Measurements from ENCODE around the gene TRAPPC4. TPM values are rescaled to one million over a fixed set of nuclear protein-coding genes. Genes with fewer than 3 reads are reported as not detected.

Gene TRAPPC4
- polyA plus RNA-seq, 1 of the 3 experiments (the other 2 are of a cell fraction): 368 TPM

DNA sequence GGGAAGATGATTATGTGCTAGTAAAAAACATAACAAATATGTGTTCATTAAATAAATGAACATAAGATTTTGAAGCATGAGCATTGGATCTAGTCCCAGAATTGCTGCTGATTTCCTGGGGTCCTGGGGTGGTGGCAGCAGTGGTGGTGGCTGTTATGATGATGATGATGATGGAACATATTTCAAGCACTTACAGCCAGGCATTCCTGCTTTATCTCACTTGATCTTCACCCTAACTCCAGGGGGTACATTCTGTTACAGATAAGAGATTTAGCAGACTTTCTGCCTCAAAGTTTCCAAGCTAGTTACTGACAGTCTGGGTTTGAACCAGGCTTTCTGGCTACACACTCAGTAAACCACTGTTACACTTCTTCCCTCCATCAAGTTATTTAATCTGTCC lies 5.2 kb downstream of the TRAPPC4 start (continued):
- no peak for TF ChIP-seq SIN3A (IDR thresholded peaks at IDR 0.05; ENCODE audit: borderline replicate concordance, low read depth, low read length)
- no peak for TF ChIP-seq TCF12 (IDR thresholded peaks at IDR 0.05)
- TF ChIP-seq, protein P1, sequence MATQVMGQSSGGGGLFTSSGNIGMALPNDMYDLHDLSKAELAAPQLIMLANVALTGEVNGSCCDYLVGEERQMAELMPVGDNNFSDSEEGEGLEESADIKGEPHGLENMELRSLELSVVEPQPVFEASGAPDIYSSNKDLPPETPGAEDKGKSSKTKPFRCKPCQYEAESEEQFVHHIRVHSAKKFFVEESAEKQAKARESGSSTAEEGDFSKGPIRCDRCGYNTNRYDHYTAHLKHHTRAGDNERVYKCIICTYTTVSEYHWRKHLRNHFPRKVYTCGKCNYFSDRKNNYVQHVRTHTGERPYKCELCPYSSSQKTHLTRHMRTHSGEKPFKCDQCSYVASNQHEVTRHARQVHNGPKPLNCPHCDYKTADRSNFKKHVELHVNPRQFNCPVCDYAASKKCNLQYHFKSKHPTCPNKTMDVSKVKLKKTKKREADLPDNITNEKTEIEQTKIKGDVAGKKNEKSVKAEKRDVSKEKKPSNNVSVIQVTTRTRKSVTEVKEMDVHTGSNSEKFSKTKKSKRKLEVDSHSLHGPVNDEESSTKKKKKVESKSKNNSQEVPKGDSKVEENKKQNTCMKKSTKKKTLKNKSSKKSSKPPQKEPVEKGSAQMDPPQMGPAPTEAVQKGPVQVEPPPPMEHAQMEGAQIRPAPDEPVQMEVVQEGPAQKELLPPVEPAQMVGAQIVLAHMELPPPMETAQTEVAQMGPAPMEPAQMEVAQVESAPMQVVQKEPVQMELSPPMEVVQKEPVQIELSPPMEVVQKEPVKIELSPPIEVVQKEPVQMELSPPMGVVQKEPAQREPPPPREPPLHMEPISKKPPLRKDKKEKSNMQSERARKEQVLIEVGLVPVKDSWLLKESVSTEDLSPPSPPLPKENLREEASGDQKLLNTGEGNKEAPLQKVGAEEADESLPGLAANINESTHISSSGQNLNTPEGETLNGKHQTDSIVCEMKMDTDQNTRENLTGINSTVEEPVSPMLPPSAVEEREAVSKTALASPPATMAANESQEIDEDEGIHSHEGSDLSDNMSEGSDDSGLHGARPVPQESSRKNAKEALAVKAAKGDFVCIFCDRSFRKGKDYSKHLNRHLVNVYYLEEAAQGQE (IDR thresholded peaks at IDR 0.05; ENCODE audit: low read depth, low read length): no peak
- TF ChIP-seq RAD21 (IDR thresholded peaks at IDR 0.05; ENCODE audit: low read length): no peak
- no peak for TF ChIP-seq NFIC (IDR thresholded peaks at IDR 0.05; ENCODE audit: borderline replicate concordance)
- no peak for TF ChIP-seq GATA2 (CRISPR knock-in tag; IDR thresholded peaks at IDR 0.05)
- no peak for TF ChIP-seq FOXM1 (IDR thresholded peaks at IDR 0.05; ENCODE audit: low read depth)

DNA sequence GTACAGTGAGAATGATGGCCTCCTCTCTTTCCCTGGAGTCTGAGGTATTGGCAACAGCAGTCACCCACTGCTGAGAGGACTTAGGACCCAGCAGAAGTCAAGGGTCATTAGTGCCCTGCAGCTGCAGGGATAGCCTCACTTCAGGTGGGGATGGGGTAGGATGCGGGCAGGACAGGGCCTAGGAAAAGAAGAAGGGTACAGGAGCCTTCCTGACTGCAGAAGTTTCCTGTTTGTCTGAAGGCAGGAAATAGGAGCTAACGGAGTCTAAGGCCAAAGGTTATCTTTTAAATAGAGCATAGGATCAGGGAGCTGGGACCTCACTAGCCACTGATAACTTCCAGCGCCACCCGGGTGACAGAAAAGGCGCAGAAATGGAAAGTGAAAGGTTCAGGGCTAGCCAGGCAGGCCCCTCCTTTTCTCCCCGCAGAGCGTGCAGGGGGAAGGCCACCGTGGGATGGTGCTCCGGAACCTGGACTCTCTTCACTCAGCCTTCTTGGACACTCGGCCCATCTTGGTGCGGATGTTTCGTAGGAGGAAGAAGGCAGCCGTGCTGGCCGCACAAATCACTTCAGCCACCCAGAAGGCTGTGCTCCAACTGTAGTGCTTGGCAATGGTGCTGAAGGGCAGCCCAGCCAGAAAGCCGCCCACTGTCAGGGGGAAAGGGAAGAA lies 6.0 kb downstream of the TRAPPC4 start:
- peaks cover 31% of the 10 kb centered on the region for H3K79me2 ChIP-seq (ENCODE audit: insufficient read depth)
- no peak overlapping the region for H3K4me2 ChIP-seq
- peaks cover 12% of the 10 kb centered on the region for H3F3A ChIP-seq (replicated peaks; ENCODE audit: insufficient read depth)
- H2AFZ ChIP-seq (ENCODE audit: low read depth): no peak overlapping the region
- H3K36me3 ChIP-seq (replicated peaks in 1 of 2; ENCODE audit: control insufficient read depth in 1 of 2, insufficient read depth in 2 of 2, low read length in 1 of 2): peaks cover 24 to 42% of the 10 kb centered on the region in 2 experiments
- peak overlapping the region in 1 of 2 experiments; percentile 27; a peak in 1 of 4 replicates for H3K27ac ChIP-seq (ENCODE audit: low read depth in 2 of 2, low read length in 1 of 2)
- no peak for DNase-seq
- whole genome bisulfite sequencing (ENCODE audit: low lambda C conversion rate): 86% methylated on average over 14 of the region's 15 CpGs
- no peaks in the 10 kb centered on the region for H3K27me3 ChIP-seq (ENCODE audit: insufficient read depth)
- POLR2A ChIA-PET: interaction anchor here (1.4 kb wide), 1 partner anchor 32 kb away, joined by 3 read pairs; no protein-coding TSS in a partner anchor
- CTCF ChIA-PET: interaction anchor here (1.4 kb wide), 1 partner anchor 20 kb away, joined by 3 read pairs; no protein-coding TSS in a partner anchor
- H3K9ac ChIP-seq: no peak overlapping the region
- H3K9me3 ChIP-seq: no peaks in the 10 kb centered on the region
- TF ChIP-seq MEF2A (IDR thresholded peaks at IDR 0.05; ENCODE audit: borderline replicate concordance, low read depth): no peak
- no peak for TF ChIP-seq RAD21 (IDR thresholded peaks at IDR 0.05; ENCODE audit: low read length)
- no peak for TF ChIP-seq GATA2 (CRISPR knock-in tag; IDR thresholded peaks at IDR 0.05)
- TF ChIP-seq GABPA (IDR thresholded peaks at IDR 0.05; ENCODE audit: low read depth): no peak
- no peak for TF ChIP-seq TEAD4 (IDR thresholded peaks at IDR 0.05; ENCODE audit: borderline replicate concordance, insufficient read depth)
- no peaks in the 10 kb centered on the region for H3K9me2 ChIP-seq
- no peak overlapping the region for H3K4me3 ChIP-seq (ENCODE audit: low read depth in 2 of 2, low read length in 1 of 2)
- H4K20me1 ChIP-seq (ENCODE audit: insufficient read depth): peaks cover 6% of the 10 kb centered on the region; the same call in 1 of the 2 replicates
- peaks cover 13 to 17% of the 10 kb centered on the region in 2 experiments for H3K4me1 ChIP-seq (ENCODE audit: control insufficient read depth in 1 of 2, insufficient read depth in 2 of 2, low read depth in 1 of 2, low read length in 1 of 2)

DNA sequence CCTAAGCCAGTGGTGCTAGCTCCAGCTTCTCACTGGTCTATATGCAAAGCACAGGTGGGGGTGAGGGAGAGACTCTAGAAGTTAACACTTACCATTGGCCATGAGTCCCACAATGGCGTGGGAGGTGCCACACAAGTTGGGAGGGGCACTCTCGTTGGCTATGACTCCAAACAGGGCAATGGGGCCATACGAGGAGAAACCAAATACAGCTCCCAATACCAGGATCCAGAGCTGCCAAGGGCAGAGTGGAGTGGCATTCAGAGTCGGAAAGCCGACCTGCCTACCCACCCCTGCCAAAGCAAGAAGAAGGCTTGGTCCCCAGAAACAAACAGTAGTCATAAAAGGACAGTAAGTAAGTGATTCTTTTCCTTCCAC lies 6.5 kb downstream of the TRAPPC4 start:
- Histone ChIP-seq H3K4me2 (no peak overlapping the region), H3K36me3 (replicated peaks in 1 of 2; ENCODE audit: control insufficient read depth in 1 of 2, insufficient read depth in 2 of 2, low read length in 1 of 2) (peaks cover 24 to 42% of the 10 kb centered on the region in 2 experiments), H3F3A (replicated peaks; ENCODE audit: insufficient read depth) (peaks cover 12% of the 10 kb centered on the region), H3K9ac (no peak overlapping the region), H3K79me2 (ENCODE audit: insufficient read depth) (peaks cover 26% of the 10 kb centered on the region), H3K9me2 (no peaks in the 10 kb centered on the region), H3K9me3 (no peaks in the 10 kb centered on the region), H2AFZ (ENCODE audit: low read depth) (no peak overlapping the region), H3K4me3 (ENCODE audit: low read depth in 2 of 2, low read length in 1 of 2) (no peak overlapping the region), H4K20me1 (ENCODE audit: insufficient read depth) (peaks cover 3% of the 10 kb centered on the region; the same call in 1 of the 2 replicates), H3K27me3 (ENCODE audit: insufficient read depth) (no peaks in the 10 kb centered on the region), H3K27ac (ENCODE audit: low read depth in 2 of 2, low read length in 1 of 2) (no peak overlapping the region), H3K4me1 (ENCODE audit: control insufficient read depth in 1 of 2, insufficient read depth in 2 of 2, low read depth in 1 of 2, low read length in 1 of 2) (peaks cover 14 to 21% of the 10 kb centered on the region in 2 experiments; a peak in 3 of 4 replicates)
- ChIA-PET POLR2A (interaction anchor here (1.4 kb wide), 1 partner anchor 31 kb away, joined by 3 read pairs; no protein-coding TSS in a partner anchor), CTCF (interaction anchor here (1.4 kb wide), 1 partner anchor 20 kb away, joined by 3 read pairs; no protein-coding TSS in a partner anchor)
- DNase-seq: no peak
- 91% methylated on average over 4 of the region's 5 CpGs for WGBS (ENCODE audit: low lambda C conversion rate)
- TF ChIP-seq, protein P2, sequence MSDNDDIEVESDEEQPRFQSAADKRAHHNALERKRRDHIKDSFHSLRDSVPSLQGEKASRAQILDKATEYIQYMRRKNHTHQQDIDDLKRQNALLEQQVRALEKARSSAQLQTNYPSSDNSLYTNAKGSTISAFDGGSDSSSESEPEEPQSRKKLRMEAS (IDR thresholded peaks at IDR 0.05; ENCODE audit: low read depth): no peak
- TF ChIP-seq, protein P3, sequence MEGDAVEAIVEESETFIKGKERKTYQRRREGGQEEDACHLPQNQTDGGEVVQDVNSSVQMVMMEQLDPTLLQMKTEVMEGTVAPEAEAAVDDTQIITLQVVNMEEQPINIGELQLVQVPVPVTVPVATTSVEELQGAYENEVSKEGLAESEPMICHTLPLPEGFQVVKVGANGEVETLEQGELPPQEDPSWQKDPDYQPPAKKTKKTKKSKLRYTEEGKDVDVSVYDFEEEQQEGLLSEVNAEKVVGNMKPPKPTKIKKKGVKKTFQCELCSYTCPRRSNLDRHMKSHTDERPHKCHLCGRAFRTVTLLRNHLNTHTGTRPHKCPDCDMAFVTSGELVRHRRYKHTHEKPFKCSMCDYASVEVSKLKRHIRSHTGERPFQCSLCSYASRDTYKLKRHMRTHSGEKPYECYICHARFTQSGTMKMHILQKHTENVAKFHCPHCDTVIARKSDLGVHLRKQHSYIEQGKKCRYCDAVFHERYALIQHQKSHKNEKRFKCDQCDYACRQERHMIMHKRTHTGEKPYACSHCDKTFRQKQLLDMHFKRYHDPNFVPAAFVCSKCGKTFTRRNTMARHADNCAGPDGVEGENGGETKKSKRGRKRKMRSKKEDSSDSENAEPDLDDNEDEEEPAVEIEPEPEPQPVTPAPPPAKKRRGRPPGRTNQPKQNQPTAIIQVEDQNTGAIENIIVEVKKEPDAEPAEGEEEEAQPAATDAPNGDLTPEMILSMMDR (IDR thresholded peaks at IDR 0.05): no peak
- no peak for TF ChIP-seq POLR2AphosphoS5 (IDR thresholded peaks at IDR 0.05; ENCODE audit: low read depth, low read length)
- TF ChIP-seq ELF1 (IDR thresholded peaks at IDR 0.05): no peak
- TF ChIP-seq NFIC (IDR thresholded peaks at IDR 0.05; ENCODE audit: borderline replicate concordance): no peak
- no peak for TF ChIP-seq GABPA (IDR thresholded peaks at IDR 0.05; ENCODE audit: low read depth)
- TF ChIP-seq, protein P4, sequence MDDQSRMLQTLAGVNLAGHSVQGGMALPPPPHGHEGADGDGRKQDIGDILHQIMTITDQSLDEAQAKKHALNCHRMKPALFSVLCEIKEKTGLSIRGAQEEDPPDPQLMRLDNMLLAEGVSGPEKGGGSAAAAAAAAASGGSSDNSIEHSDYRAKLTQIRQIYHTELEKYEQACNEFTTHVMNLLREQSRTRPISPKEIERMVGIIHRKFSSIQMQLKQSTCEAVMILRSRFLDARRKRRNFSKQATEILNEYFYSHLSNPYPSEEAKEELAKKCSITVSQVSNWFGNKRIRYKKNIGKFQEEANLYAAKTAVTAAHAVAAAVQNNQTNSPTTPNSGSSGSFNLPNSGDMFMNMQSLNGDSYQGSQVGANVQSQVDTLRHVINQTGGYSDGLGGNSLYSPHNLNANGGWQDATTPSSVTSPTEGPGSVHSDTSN (IDR thresholded peaks at IDR 0.05): no peak
- no peak for TF ChIP-seq NRF1 (IDR thresholded peaks at IDR 0.05; ENCODE audit: low read depth, low read length)
- TF ChIP-seq RXRA (IDR thresholded peaks at IDR 0.05; ENCODE audit: borderline replicate concordance, low read depth): no peak
- TF ChIP-seq, protein P5, sequence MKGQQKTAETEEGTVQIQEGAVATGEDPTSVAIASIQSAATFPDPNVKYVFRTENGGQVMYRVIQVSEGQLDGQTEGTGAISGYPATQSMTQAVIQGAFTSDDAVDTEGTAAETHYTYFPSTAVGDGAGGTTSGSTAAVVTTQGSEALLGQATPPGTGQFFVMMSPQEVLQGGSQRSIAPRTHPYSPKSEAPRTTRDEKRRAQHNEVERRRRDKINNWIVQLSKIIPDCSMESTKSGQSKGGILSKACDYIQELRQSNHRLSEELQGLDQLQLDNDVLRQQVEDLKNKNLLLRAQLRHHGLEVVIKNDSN (IDR thresholded peaks at IDR 0.05; ENCODE audit: borderline replicate concordance, low read depth): no peak

Data from SK-N-SH (cell line).